CD4-positive, CD25-positive, alpha-beta regulatory T cell (primary cell): ENCODE measurements around the gene ROBO1. TPM values are rescaled to one million over a fixed set of nuclear protein-coding genes. Genes with fewer than 3 reads are reported as not detected.

Source experiments
- ATAC-seq, 2 donors: fragments of 150-1000 bp; cut with Tn5 transposase; one replicate each; pipeline ENCODE4 v1.10.0; 2021; ENCODE audit warnings: low read depth in 2 of 2, moderate number of reproducible peaks in 2 of 2, moderate library complexity in 1 of 2
- DNase-seq, 3 donors: peaks; one replicate each; pipeline versions ENCODE4 v3.0.0 to v3.0.0-alpha.2; 2012 to 2022; ENCODE audit warnings: mixed read lengths in 1 of 3
- H3K27ac ChIP-seq: one replicate; pipeline ENCODE4 v1.7.0; 2013; ENCODE audit warnings: mild to moderate bottlenecking, low read length; ENCODE audit not compliant: insufficient read depth, poor library complexity, severe bottlenecking
- H3K27me3 ChIP-seq: one replicate; pipeline ENCODE4 v1.7.0; 2013; ENCODE audit warnings: low read length; ENCODE audit not compliant: control insufficient read depth, insufficient read depth
- H3K36me3 ChIP-seq: one replicate; pipeline ENCODE4 v1.7.0; 2013; ENCODE audit warnings: mild to moderate bottlenecking, low read length, moderate library complexity; ENCODE audit not compliant: control insufficient read depth, insufficient read depth
- H3K4me1 ChIP-seq: 2 replicates; pipeline ENCODE4 v1.7.0; 2013; ENCODE audit warnings: mild to moderate bottlenecking, low read length; ENCODE audit not compliant: insufficient read depth, control insufficient read depth, poor library complexity, severe bottlenecking
- H3K4me3 ChIP-seq: one replicate; pipeline ENCODE4 v1.7.0; 2013; ENCODE audit warnings: low read depth, mild to moderate bottlenecking, low read length, moderate library complexity
- H3K9me3 ChIP-seq, 2 experiments: 1 replicate in 1 of 2; 2 replicates in 1 of 2; pipeline ENCODE4 v1.7.0; 2013; ENCODE audit warnings: low read length in 2 of 2, mild to moderate bottlenecking in 1 of 2, moderate library complexity in 1 of 2; ENCODE audit not compliant: control insufficient read depth in 2 of 2
- H3K27ac Mint-ChIP-seq, 3 donors: one replicate each; pipeline ENCODE4 v1.8.0; 2020 to 2022; ENCODE audit warnings: mild to moderate bottlenecking in 3 of 3, mixed read lengths in 3 of 3, moderate library complexity in 2 of 3
- H3K27me3 Mint-ChIP-seq: one replicate; pipeline ENCODE4 v1.8.0; 2022; ENCODE audit warnings: mild to moderate bottlenecking, mixed read lengths
- H3K36me3 Mint-ChIP-seq: one replicate; pipeline ENCODE4 v1.8.0; 2020; ENCODE audit warnings: mixed read lengths
- H3K4me1 Mint-ChIP-seq, 4 donors: one replicate each; pipeline ENCODE4 v1.8.0; 2020 to 2022; ENCODE audit warnings: mixed read lengths in 4 of 4, mild to moderate bottlenecking in 1 of 4
- H3K4me3 Mint-ChIP-seq, 4 donors: one replicate each; pipeline ENCODE4 v1.8.0; 2020 to 2022; ENCODE audit warnings: mild to moderate bottlenecking in 4 of 4, mixed read lengths in 4 of 4, moderate library complexity in 3 of 4
- H3K9me3 Mint-ChIP-seq, 7 donors: one replicate each; pipeline ENCODE4 v1.8.0; 2020 to 2022; ENCODE audit warnings: mixed read lengths in 7 of 7, mild to moderate bottlenecking in 3 of 7, moderate library complexity in 2 of 7
- polyA plus RNA-seq, 4 donors: library from polyadenylated mRNA; unstranded; fragments of 300-500 nt; fragmentation: Illumina TruSeq; gene quantifications; one replicate each; pipeline ENCODE4 v1.2.3, GENCODE V29; 2021
- total RNA-seq: library from RNA; stranded (reverse); gene quantifications from one replicate; pipeline ENCODE4 v1.2.3, GENCODE V29; 2022

The ROBO1 gene
- total and polyA plus RNA-seq, 5 donors from 2014 or later, result not detected

DNA sequence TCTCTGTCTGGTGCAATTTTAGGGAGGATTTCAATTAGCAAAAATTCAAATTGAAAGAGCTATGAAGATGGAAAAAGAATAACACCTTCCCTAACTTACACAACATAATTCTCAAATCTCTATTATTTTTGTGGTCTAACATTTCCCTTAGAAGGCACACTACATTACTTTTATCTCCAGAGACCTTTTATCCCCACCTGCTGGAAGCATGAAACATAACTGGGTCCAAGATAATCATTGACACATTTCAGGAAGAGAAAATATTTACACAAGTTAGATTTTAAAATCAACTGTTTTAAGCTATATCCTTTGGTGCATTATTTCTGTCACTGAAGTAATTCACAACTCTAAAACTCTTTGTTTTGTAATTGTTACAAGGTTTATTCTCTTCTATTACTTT, 779.5 kb downstream of the ROBO1 start:
- Histone ChIP-seq H3K4me1 (no peaks in the 10 kb centered on the region), H3K27ac (no peak overlapping the region), H3K36me3 (no peaks in the 10 kb centered on the region), H3K9me3 (peaks cover 0 to 6% of the 10 kb centered on the region in 2 experiments), H3K27me3 (no peaks in the 10 kb centered on the region), H3K4me3 (no peak overlapping the region)
- ATAC-seq (no peak), DNase-seq (no peak)
- peaks cover 0 to 10% (median 0%) of the 10 kb centered on the region in 4 donors for H3K4me1 Mint-ChIP-seq
- peaks cover 1 to 42% (median 10%) of the 10 kb centered on the region in 7 donors for H3K9me3 Mint-ChIP-seq
- no peak overlapping the region for H3K27ac Mint-ChIP-seq
- no peaks in the 10 kb centered on the region for H3K27me3 Mint-ChIP-seq
- no peaks in the 10 kb centered on the region for H3K36me3 Mint-ChIP-seq
- H3K4me3 Mint-ChIP-seq, result no peak overlapping the region

DNA sequence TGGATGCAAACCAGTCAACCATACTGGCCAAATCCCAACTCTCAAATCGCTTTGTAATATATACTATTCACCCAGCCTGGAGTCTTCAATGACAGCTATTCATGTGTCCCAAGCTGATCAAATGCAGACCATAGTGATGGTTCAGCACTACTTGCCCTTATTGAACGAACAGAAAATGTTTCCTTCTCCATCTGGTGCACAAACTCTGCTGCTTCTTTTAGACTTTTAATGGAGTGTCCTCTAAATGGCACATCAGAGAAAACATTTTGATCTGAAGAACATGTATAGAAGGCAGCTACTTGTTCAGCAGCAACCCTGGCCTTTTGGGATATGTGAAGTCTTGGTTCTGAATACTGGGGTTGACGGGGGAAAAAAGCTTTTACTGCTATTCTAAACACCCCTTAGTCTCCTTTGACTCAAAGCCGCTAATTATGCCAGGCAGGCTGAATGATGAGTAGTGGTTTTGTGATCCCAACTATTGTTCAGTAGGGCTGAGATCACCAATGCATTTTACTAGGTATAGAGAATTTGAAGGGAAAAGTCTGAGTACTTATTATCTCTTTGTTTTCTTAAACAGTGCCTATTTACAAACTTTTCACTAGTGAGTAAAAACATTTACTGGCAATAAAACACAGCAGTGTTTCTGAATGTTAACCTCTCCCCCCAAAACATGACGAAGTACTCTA, 781.2 kb downstream of the ROBO1 start:
- H3K36me3 ChIP-seq, result no peaks in the 10 kb centered on the region
- no peak overlapping the region for H3K4me3 ChIP-seq
- Mint-ChIP-seq H3K27ac (no peak overlapping the region), H3K27me3 (no peaks in the 10 kb centered on the region), H3K36me3 (no peaks in the 10 kb centered on the region), H3K4me1 (peaks cover 0 to 10% (median 0%) of the 10 kb centered on the region in 4 donors), H3K4me3 (no peak overlapping the region), H3K9me3 (peaks cover 1 to 31% (median 10%) of the 10 kb centered on the region in 7 donors)
- H3K4me1 ChIP-seq, result no peaks in the 10 kb centered on the region
- no peaks in the 10 kb centered on the region for H3K27me3 ChIP-seq
- DNase-seq, result no peak
- no peak for ATAC-seq
- H3K27ac ChIP-seq, result no peak overlapping the region
- H3K9me3 ChIP-seq, result peaks cover 0 to 6% of the 10 kb centered on the region in 2 experiments

DNA sequence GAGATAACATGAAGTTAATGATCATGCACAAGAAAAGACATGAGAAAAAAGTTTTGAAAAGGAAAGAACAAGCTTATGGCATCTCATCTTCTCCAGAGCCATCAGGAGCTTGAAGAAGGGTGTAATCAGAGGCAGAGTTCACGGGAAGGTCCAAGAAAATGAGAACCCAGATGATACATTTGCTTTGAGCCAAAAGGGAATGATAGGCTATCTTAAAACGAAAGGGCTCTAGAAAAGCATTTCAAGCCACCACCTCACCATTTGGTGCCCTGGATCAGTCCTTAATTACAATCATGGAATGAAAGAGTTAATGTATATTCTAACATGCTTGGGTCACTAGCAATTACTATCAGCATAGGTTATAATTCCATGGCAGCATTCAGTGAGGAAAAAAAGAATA, 781.8 kb downstream of the ROBO1 start:
- no peak for ATAC-seq
- H3K27ac ChIP-seq, result no peak overlapping the region

DNA sequence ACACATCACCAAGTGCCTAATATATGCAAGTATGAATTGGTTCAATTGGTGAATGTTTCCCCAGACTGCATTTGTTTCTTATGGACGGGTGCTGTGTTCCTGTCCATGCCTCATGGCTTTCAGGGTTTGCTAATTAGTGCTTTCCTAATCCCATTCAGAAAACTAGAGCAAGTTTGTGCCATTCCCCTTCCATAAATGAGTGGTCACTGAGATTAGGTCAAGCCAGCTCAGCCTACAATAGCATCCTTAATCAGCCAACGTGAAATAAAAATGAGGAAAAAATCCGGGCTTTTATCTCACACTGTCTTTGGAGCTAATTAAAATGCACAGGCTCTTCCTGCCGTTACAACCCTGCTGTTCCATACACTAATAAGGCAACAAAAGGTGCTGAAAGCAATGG, 788.8 kb downstream of the ROBO1 start:
- ATAC-seq, result no peak
- Mint-ChIP-seq H3K9me3 (peaks cover 0 to 23% (median 2%) of the 10 kb centered on the region in 7 donors), H3K27ac (no peak overlapping the region), H3K27me3 (no peaks in the 10 kb centered on the region), H3K4me1 (no peaks in the 10 kb centered on the region), H3K36me3 (no peaks in the 10 kb centered on the region), H3K4me3 (no peak overlapping the region)
- Histone ChIP-seq H3K4me1 (no peaks in the 10 kb centered on the region), H3K9me3 (peaks cover 2 to 5% of the 10 kb centered on the region in 2 experiments), H3K4me3 (no peak overlapping the region), H3K27ac (no peak overlapping the region), H3K36me3 (no peaks in the 10 kb centered on the region), H3K27me3 (no peaks in the 10 kb centered on the region)
- DNase-seq, result no peak

More for the DNA sequence above, 781.8 kb downstream of the ROBO1 start:
- no peaks in the 10 kb centered on the region for H3K36me3 ChIP-seq
- H3K27me3 Mint-ChIP-seq, result no peaks in the 10 kb centered on the region
- H3K27me3 ChIP-seq, result no peaks in the 10 kb centered on the region
- peaks cover 0 to 10% (median 0%) of the 10 kb centered on the region in 4 donors for H3K4me1 Mint-ChIP-seq
- no peaks in the 10 kb centered on the region for H3K4me1 ChIP-seq
- no peak overlapping the region for H3K4me3 Mint-ChIP-seq
- H3K36me3 Mint-ChIP-seq, result no peaks in the 10 kb centered on the region
- H3K9me3 Mint-ChIP-seq, result peaks cover 3 to 29% (median 10%) of the 10 kb centered on the region in 7 donors
- H3K4me3 ChIP-seq, result no peak overlapping the region
- no peak for DNase-seq
- H3K27ac Mint-ChIP-seq, result no peak overlapping the region
- H3K9me3 ChIP-seq, result peaks cover 0 to 6% of the 10 kb centered on the region in 2 experiments

DNA sequence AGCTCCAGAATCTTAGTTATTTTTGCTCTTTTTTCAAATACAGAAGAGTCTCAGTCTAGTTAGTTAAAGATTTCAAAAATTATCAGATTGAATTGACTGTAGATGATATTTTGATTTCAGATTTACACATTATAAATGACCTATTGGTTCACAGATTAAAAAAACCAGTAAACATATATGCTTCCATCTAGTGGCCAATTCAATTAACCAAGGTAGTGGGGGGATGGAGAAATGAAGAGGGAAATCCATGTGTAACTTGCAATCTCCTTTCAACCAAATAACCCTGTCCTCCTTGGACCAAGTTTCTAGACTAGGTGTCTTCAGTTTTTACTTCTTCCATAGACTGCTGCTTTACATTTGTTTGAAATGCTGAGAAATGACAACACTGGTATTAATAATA, 789.8 kb downstream of the ROBO1 start:
- no peak overlapping the region for H3K27ac ChIP-seq
- peaks cover 2 to 5% of the 10 kb centered on the region in 2 experiments for H3K9me3 ChIP-seq
- DNase-seq, result no peak
- Mint-ChIP-seq H3K4me3 (no peak overlapping the region), H3K27ac (no peak overlapping the region), H3K9me3 (peaks cover 0 to 20% (median 4%) of the 10 kb centered on the region in 7 donors), H3K4me1 (no peaks in the 10 kb centered on the region), H3K36me3 (no peaks in the 10 kb centered on the region), H3K27me3 (no peaks in the 10 kb centered on the region)
- no peaks in the 10 kb centered on the region for H3K27me3 ChIP-seq
- no peak overlapping the region for H3K4me3 ChIP-seq
- ATAC-seq, result no peak
- no peaks in the 10 kb centered on the region for H3K4me1 ChIP-seq
- H3K36me3 ChIP-seq, result no peaks in the 10 kb centered on the region

DNA sequence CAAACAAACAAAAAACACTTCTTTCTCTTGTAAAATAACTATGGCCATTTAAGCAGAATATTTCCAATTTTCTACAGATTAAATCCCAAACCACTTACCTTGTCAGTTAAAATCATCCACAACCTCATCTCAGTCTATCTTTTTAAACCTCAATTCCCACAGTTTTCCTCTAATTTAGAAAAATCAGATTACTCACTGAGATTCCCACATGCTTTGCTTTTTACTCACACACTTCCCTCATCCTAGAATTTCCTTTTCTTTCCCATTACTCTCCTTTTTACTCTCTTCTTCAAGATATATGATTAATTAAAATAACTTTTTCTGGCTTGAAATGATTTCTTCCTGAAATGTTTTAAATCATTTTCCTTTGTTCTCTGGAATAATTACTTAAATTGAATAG, 790.7 kb downstream of the ROBO1 start:
- Mint-ChIP-seq H3K36me3 (no peaks in the 10 kb centered on the region), H3K4me1 (no peaks in the 10 kb centered on the region), H3K27ac (no peak overlapping the region), H3K27me3 (no peaks in the 10 kb centered on the region), H3K9me3 (peaks cover 0 to 21% (median 2%) of the 10 kb centered on the region in 7 donors), H3K4me3 (no peak overlapping the region)
- no peak overlapping the region for H3K27ac ChIP-seq
- H3K4me3 ChIP-seq, result no peak overlapping the region
- ATAC-seq (no peak), DNase-seq (no peak)
- peaks cover 5 to 9% of the 10 kb centered on the region in 2 experiments for H3K9me3 ChIP-seq
- H3K4me1 ChIP-seq, result no peaks in the 10 kb centered on the region
- no peaks in the 10 kb centered on the region for H3K36me3 ChIP-seq
- H3K27me3 ChIP-seq, result no peaks in the 10 kb centered on the region

DNA sequence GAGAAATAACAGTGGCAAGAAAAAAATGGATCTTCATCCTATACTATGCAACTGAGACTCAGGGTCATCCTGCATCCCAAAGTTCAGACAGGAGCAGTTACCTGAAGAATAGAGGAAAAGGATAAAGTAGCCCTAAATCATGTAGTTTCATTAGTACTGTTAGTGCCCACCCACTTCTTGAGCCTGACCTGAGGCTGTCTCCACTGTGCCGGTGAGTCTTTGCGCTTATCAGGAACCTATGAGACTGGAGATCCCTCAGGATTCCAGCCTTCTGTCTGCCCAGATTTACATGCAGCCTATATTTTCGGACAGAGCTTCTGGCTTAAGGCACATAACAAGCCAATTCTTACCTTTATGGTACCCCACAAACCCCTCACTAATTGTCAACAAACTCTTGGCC, 791.6 kb downstream of the ROBO1 start:
- no peak overlapping the region for H3K27ac Mint-ChIP-seq
- no peaks in the 10 kb centered on the region for H3K36me3 Mint-ChIP-seq
- H3K4me3 Mint-ChIP-seq, result no peak overlapping the region
- H3K4me3 ChIP-seq, result no peak overlapping the region
- no peaks in the 10 kb centered on the region for H3K36me3 ChIP-seq
- H3K27ac ChIP-seq, result no peak overlapping the region
- DNase-seq (no peak), ATAC-seq (no peak)
- no peaks in the 10 kb centered on the region for H3K27me3 Mint-ChIP-seq
- peaks cover 5 to 9% of the 10 kb centered on the region in 2 experiments for H3K9me3 ChIP-seq
- H3K27me3 ChIP-seq, result no peaks in the 10 kb centered on the region
- H3K4me1 Mint-ChIP-seq, result no peaks in the 10 kb centered on the region
- H3K4me1 ChIP-seq, result no peaks in the 10 kb centered on the region
- H3K9me3 Mint-ChIP-seq, result peaks cover 0 to 17% (median 1%) of the 10 kb centered on the region in 7 donors

DNA sequence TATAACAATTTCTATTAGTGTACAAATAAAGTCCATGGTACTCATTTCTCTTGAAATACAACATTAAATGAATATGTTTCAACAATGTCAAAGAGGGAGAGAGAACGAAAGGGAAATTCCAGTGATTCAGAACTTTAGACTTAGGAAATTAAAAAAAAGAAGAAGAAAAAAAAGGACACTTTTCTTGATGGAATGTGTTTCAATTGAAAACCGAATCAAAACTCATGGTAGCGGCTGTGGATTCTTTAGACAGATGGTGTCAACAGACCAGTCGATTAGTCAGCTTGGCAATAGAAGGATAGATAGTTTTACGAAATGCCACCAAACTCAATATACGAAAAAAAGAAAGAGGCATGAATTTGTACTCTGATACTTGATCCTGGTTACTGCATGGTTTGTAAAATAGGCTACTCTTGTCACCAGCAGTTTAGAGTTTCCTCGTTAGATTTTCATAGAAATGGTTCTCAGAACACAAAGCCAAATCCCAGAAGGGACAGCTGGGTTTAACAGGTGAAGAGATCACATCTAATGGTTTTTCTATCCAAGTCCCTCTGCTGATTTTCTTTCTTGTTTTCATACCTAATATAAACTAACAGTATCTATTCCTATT, 793.5 kb downstream of the ROBO1 start:
- no peak for DNase-seq
- Histone ChIP-seq H3K36me3 (no peaks in the 10 kb centered on the region), H3K4me1 (no peaks in the 10 kb centered on the region), H3K27me3 (no peaks in the 10 kb centered on the region), H3K4me3 (no peak overlapping the region), H3K27ac (no peak overlapping the region), H3K9me3 (peaks cover 5 to 9% of the 10 kb centered on the region in 2 experiments)
- H3K27me3 Mint-ChIP-seq, result no peaks in the 10 kb centered on the region
- ATAC-seq, result no peak
- no peaks in the 10 kb centered on the region for H3K4me1 Mint-ChIP-seq
- H3K27ac Mint-ChIP-seq, result no peak overlapping the region
- H3K36me3 Mint-ChIP-seq, result no peaks in the 10 kb centered on the region
- no peak overlapping the region for H3K4me3 Mint-ChIP-seq
- H3K9me3 Mint-ChIP-seq, result peaks cover 0 to 17% (median 1%) of the 10 kb centered on the region in 7 donors
